HEK293 (cell line): ENCODE results near the gene CD164.

Experiments
- CTCF ChIA-PET: fragments of 350-600 bp; formaldehyde crosslinking; extraction: SDS; loops from one replicate; lab custom pipeline; 2021; ENCODE audit warnings: antibody characterized with exemption; lab: Yijun Ruan, JAX
- POLR2A ChIA-PET: fragments of 300-600 bp; formaldehyde crosslinking; extraction: SDS; loops from one replicate; lab custom pipeline; 2020; ENCODE audit warnings: antibody characterized with exemption, inconsistent platforms; lab: Yijun Ruan, JAX
- H3K27ac ChIP-seq: fragments of 200-500 bp; sonication (Bioruptor generic); 2 replicates; pipeline ENCODE4 v1.5.1; 2014; ENCODE audit warnings: low read depth, low read length, control low read depth, inconsistent platforms; ENCODE audit errors: extremely low read depth
- H3K36me3 ChIP-seq, 2 experiments: fragments of 200-500 bp in 1 of 2; sonication (Bioruptor generic) in 1 of 2; 1 replicate in 1 of 2; 2 replicates in 1 of 2; pipeline ENCODE4 v1.5.1; 2014 to 2017; ENCODE audit warnings: inconsistent platforms in 2 of 2, low read length in 2 of 2; ENCODE audit not compliant: control insufficient read depth in 2 of 2, insufficient read depth in 1 of 2
- H3K4me1 ChIP-seq: fragments of 200-500 bp; sonication (Bioruptor generic); 2 replicates; pipeline ENCODE4 v1.5.1; 2014; ENCODE audit warnings: mild to moderate bottlenecking, low read length, inconsistent platforms; ENCODE audit not compliant: control insufficient read depth, insufficient read depth
- H3K4me3 ChIP-seq: 2 replicates; pipeline ENCODE4 v1.5.1; 2011; ENCODE audit warnings: low read depth, mild to moderate bottlenecking, control low read depth, low read length, moderate library complexity
- H3K9me3 ChIP-seq: fragments of 200-500 bp; sonication (Bioruptor generic); 2 replicates; pipeline ENCODE4 v1.5.1; 2014; ENCODE audit warnings: low read depth, low read length, inconsistent platforms; ENCODE audit not compliant: control insufficient read depth, insufficient read depth
- BCL11A ChIP-seq: fragments of 450-650 bp; formaldehyde crosslinking; IDR thresholded peaks from 2 replicates; pipeline ENCODE4 v1.5.1; 2016; ENCODE audit warnings: low read depth, missing biosample characterization, missing genetic modification characterization
- BCL11B ChIP-seq: fragments of 450-650 bp; formaldehyde crosslinking; IDR thresholded peaks from 2 replicates; pipeline ENCODE4 v1.5.1; 2016; ENCODE audit warnings: low read depth, missing biosample characterization, missing genetic modification characterization
- GLIS1 ChIP-seq: fragments of 450-650 bp; formaldehyde crosslinking; IDR thresholded peaks from 2 replicates; pipeline ENCODE4 v1.5.1; 2016; ENCODE audit warnings: missing biosample characterization, missing genetic modification characterization
- GLIS2 ChIP-seq: fragments of 450-650 bp; formaldehyde crosslinking; IDR thresholded peaks from 2 replicates; pipeline ENCODE4 v1.5.1; 2016; ENCODE audit warnings: missing biosample characterization, missing genetic modification characterization
- HIC1 ChIP-seq: fragments of 450-650 bp; formaldehyde crosslinking; IDR thresholded peaks from 2 replicates; pipeline ENCODE4 v1.5.1; 2016; ENCODE audit warnings: missing biosample characterization, missing genetic modification characterization
- KLF10 ChIP-seq: fragments of 450-650 bp; IDR thresholded peaks from 2 replicates; pipeline ENCODE4 v1.5.1; 2018; ENCODE audit warnings: missing biosample characterization, mild to moderate bottlenecking, missing genetic modification characterization
- OSR2 ChIP-seq: fragments of 450-650 bp; formaldehyde crosslinking; IDR thresholded peaks from 2 replicates; pipeline ENCODE4 v1.5.1; 2016; ENCODE audit warnings: missing biosample characterization, missing genetic modification characterization
- SP3 ChIP-seq: fragments of 450-650 bp; formaldehyde crosslinking; IDR thresholded peaks from 2 replicates; pipeline ENCODE4 v1.5.1; 2016; ENCODE audit warnings: missing biosample characterization, missing genetic modification characterization
- WT1 ChIP-seq: fragments of 450-650 bp; formaldehyde crosslinking; IDR thresholded peaks from 2 replicates; pipeline ENCODE4 v1.5.1; 2016; ENCODE audit warnings: missing biosample characterization, missing genetic modification characterization
- ZBTB17 ChIP-seq: fragments of 450-650 bp; formaldehyde crosslinking; IDR thresholded peaks from 2 replicates; pipeline ENCODE4 v1.5.1; 2016; ENCODE audit warnings: missing biosample characterization, missing genetic modification characterization
- ZFP37 ChIP-seq: fragments of 450-650 bp; formaldehyde crosslinking; IDR thresholded peaks from 2 replicates; pipeline ENCODE4 v1.5.1; 2016; ENCODE audit warnings: missing biosample characterization, missing genetic modification characterization
- ZNF133 ChIP-seq: fragments of 450-650 bp; formaldehyde crosslinking; IDR thresholded peaks from 2 replicates; pipeline ENCODE4 v1.5.1; 2016; ENCODE audit warnings: missing biosample characterization, missing genetic modification characterization
- ZNF157 ChIP-seq: fragments of 450-650 bp; formaldehyde crosslinking; IDR thresholded peaks from 2 replicates; pipeline ENCODE4 v1.5.1; 2016; ENCODE audit warnings: missing biosample characterization, missing genetic modification characterization
- ZNF16 ChIP-seq: fragments of 450-650 bp; formaldehyde crosslinking; IDR thresholded peaks from 2 replicates; pipeline ENCODE4 v1.5.1; 2016; ENCODE audit warnings: low read depth, missing biosample characterization, missing genetic modification characterization
- ZNF169 ChIP-seq: fragments of 450-650 bp; formaldehyde crosslinking; IDR thresholded peaks from 2 replicates; pipeline ENCODE4 v1.5.1; 2016; ENCODE audit warnings: missing biosample characterization, missing genetic modification characterization
- ZNF214 ChIP-seq: fragments of 450-650 bp; formaldehyde crosslinking; IDR thresholded peaks from 2 replicates; pipeline ENCODE4 v1.5.1; 2017; ENCODE audit warnings: missing biosample characterization, mild to moderate bottlenecking, missing genetic modification characterization, borderline replicate concordance
- ZNF302 ChIP-seq: fragments of 450-650 bp; formaldehyde crosslinking; IDR thresholded peaks from 2 replicates; pipeline ENCODE4 v1.5.1; 2016; ENCODE audit warnings: missing biosample characterization, missing genetic modification characterization, low read depth
- ZNF350 ChIP-seq: fragments of 450-650 bp; formaldehyde crosslinking; IDR thresholded peaks from 2 replicates; pipeline ENCODE4 v1.5.0; 2017; ENCODE audit warnings: missing biosample characterization, mild to moderate bottlenecking, missing genetic modification characterization
- ZNF404 ChIP-seq: fragments of 450-650 bp; formaldehyde crosslinking; IDR thresholded peaks from 2 replicates; pipeline ENCODE4 v1.5.1; 2017; ENCODE audit warnings: missing biosample characterization, missing genetic modification characterization
- ZNF449 ChIP-seq: fragments of 450-650 bp; formaldehyde crosslinking; IDR thresholded peaks from 2 replicates; pipeline ENCODE4 v1.5.1; 2017; ENCODE audit warnings: missing biosample characterization, mild to moderate bottlenecking, missing genetic modification characterization, moderate library complexity
- ZNF488 ChIP-seq: fragments of 450-650 bp; formaldehyde crosslinking; IDR thresholded peaks from 2 replicates; pipeline ENCODE4 v1.5.1; 2016; ENCODE audit warnings: missing biosample characterization, missing genetic modification characterization
- ZNF529 ChIP-seq: fragments of 450-650 bp; formaldehyde crosslinking; IDR thresholded peaks from 2 replicates; pipeline ENCODE4 v1.5.1; 2017; ENCODE audit warnings: missing genetic modification characterization, missing biosample characterization; ENCODE audit not compliant: insufficient replicate concordance
- ZNF548 ChIP-seq: fragments of 450-650 bp; formaldehyde crosslinking; IDR thresholded peaks from 2 replicates; pipeline ENCODE4 v1.5.1; 2016; ENCODE audit warnings: missing biosample characterization, missing genetic modification characterization
- ZNF623 ChIP-seq: fragments of 450-650 bp; formaldehyde crosslinking; IDR thresholded peaks from 2 replicates; pipeline ENCODE4 v1.5.1; 2016; ENCODE audit warnings: missing biosample characterization, missing genetic modification characterization
- ZNF660 ChIP-seq: fragments of 450-650 bp; IDR thresholded peaks from 2 replicates; pipeline ENCODE4 v1.5.1; 2018; ENCODE audit warnings: missing biosample characterization, mild to moderate bottlenecking, missing genetic modification characterization
- ZNF692 ChIP-seq: fragments of 450-650 bp; formaldehyde crosslinking; IDR thresholded peaks from 2 replicates; pipeline ENCODE4 v1.5.1; 2016; ENCODE audit warnings: missing biosample characterization, missing genetic modification characterization
- ZNF777 ChIP-seq: fragments of 450-650 bp; formaldehyde crosslinking; IDR thresholded peaks from 2 replicates; pipeline ENCODE4 v1.5.1; 2017; ENCODE audit warnings: missing biosample characterization, missing genetic modification characterization, borderline replicate concordance
- ZSCAN16 ChIP-seq: fragments of 450-650 bp; formaldehyde crosslinking; IDR thresholded peaks from 2 replicates; pipeline ENCODE4 v1.5.1; 2016; ENCODE audit warnings: missing biosample characterization, missing genetic modification characterization

CD164 gene

GRCh38 chr6:109327959-109328358 is 54.3 kb downstream of the CD164 start (continued):
- no peak for TF ChIP-seq ZNF623

- no peak for TF ChIP-seq GLIS2 (tag by site-specific recombination)
- TF ChIP-seq ZNF660: no peak
- no peak for TF ChIP-seq KLF10 (tag by site-specific recombination)
- no peak for TF ChIP-seq ZNF133 (tag by site-specific recombination)
- TF ChIP-seq ZBTB17 (tag by site-specific recombination): no peak
- no peak for TF ChIP-seq SP3
- no peak for TF ChIP-seq ZFP37 (tag by site-specific recombination)
- no peak for TF ChIP-seq HIC1
- no peak for TF ChIP-seq ZNF548
- TF ChIP-seq ZNF529: no peak
- TF ChIP-seq ZNF350 (tag by site-specific recombination): no peak
- TF ChIP-seq ZNF404 (tag by site-specific recombination): no peak
- Histone ChIP-seq H3K36me3 (no peaks in the 10 kb centered on the region), H3K27ac (no peak overlapping the region), H3K4me1 (no peaks in the 10 kb centered on the region), H3K9me3 (no peaks in the 10 kb centered on the region), H3K4me3 (no peak overlapping the region)
- POLR2A ChIA-PET: no interaction called here
- CTCF ChIA-PET: interaction anchor here (0.7 kb wide), 1 partner anchor 181 kb away, joined by 3 read pairs; no protein-coding TSS in a partner anchor
These were observed 54.8 kb downstream of the CD164 start for GRCh38 chr6:109327491-109327890.

GRCh38 chr6:109326351-109326750 is 55.9 kb downstream of the CD164 start:
- TF ChIP-seq ZNF302 (no peak), ZNF214 (tag by site-specific recombination) (no peak), GLIS1 (no peak)
- TF ChIP-seq, all 188 proteins: peak for 0
- CTCF ChIA-PET: interaction anchor here (0.7 to 1.2 kb wide), 2 partner anchors 138 to 162 kb away, joined by 3 to 9 read pairs; no protein-coding TSS in a partner anchor
- no peak overlapping the region for H3K4me3 ChIP-seq

GRCh38 chr6:109325400-109325801 is 56.9 kb downstream of the CD164 start:
- H3K4me3 ChIP-seq: no peak overlapping the region
- CTCF ChIA-PET: no interaction called here
- no peaks in the 10 kb centered on the region for H3K36me3 ChIP-seq
- TF ChIP-seq ZNF488 (tag by site-specific recombination): no peak
- TF ChIP-seq ZNF16 (tag by site-specific recombination): no peak
- TF ChIP-seq ZNF157: no peak
- TF ChIP-seq BCL11A (tag by site-specific recombination): no peak
- no peak for TF ChIP-seq OSR2 (tag by site-specific recombination)
- no peak for TF ChIP-seq ZNF449 (tag by site-specific recombination)
- no peak for TF ChIP-seq BCL11B (tag by site-specific recombination)
- no peak for TF ChIP-seq ZSCAN16
- TF ChIP-seq WT1: no peak
- no peak for TF ChIP-seq ZNF777 (tag by site-specific recombination)
- TF ChIP-seq ZNF302: no peak
- no peak for TF ChIP-seq ZNF169 (tag by site-specific recombination)
- no peak for TF ChIP-seq ZNF692 (tag by site-specific recombination)

More at GRCh38 chr6:109326351-109326750, 55.9 kb downstream of the CD164 start:
- Histone ChIP-seq H3K27ac (no peak overlapping the region), H3K9me3 (no peaks in the 10 kb centered on the region), H3K36me3 (no peaks in the 10 kb centered on the region), H3K4me1 (no peaks in the 10 kb centered on the region)
- POLR2A ChIA-PET: no interaction called here

More at GRCh38 chr6:109325400-109325801, 56.9 kb downstream of the CD164 start:
- POLR2A ChIA-PET: no interaction called here
- H3K9me3 ChIP-seq: no peaks in the 10 kb centered on the region
- H3K27ac ChIP-seq: no peak overlapping the region
- H3K4me1 ChIP-seq: no peaks in the 10 kb centered on the region
